Activated CD4-positive, alpha-beta memory T cell treated with anti-CD3 and anti-CD28 coated beads for 36 hours (primary cell): ENCODE measurements around the gene OLFML3. TPM values are rescaled to one million over a fixed set of nuclear protein-coding genes. Genes with fewer than 3 reads are reported as not detected.
"Not testable (repeated sequence)": the region's sequence is repeated elsewhere in the genome, so short reads cannot be mapped to it uniquely, and the experiment has no call there.

ENCODE experiments used
- CTCF ChIA-PET: fragments of 350-600 bp; sonication (Branson Sonifier 250); formaldehyde crosslinking; loops from one replicate; lab custom pipeline; 2021; ENCODE audit warnings: antibody characterized with exemption, inconsistent platforms; lab: Charles Lee
- POLR2A ChIA-PET: fragments of 350-600 bp; sonication (Branson Sonifier 250); formaldehyde crosslinking; loops from one replicate; lab custom pipeline; 2021; ENCODE audit warnings: antibody characterized with exemption; lab: Charles Lee
- DNase-seq: peaks from one replicate; pipeline ENCODE4 v3.0.0-alpha.2; 2020
- H3K27ac Mint-ChIP-seq: one replicate; pipeline ENCODE4 v1.8.0; 2021; ENCODE audit warnings: mixed read lengths
- H3K27me3 Mint-ChIP-seq: one replicate; pipeline ENCODE4 v1.8.0; 2021; ENCODE audit warnings: mixed read lengths
- H3K36me3 Mint-ChIP-seq: one replicate; pipeline ENCODE4 v1.8.0; 2021; ENCODE audit warnings: mixed read lengths
- H3K4me1 Mint-ChIP-seq: one replicate; pipeline ENCODE4 v1.8.0; 2021; ENCODE audit warnings: low read depth, mixed read lengths
- H3K4me3 Mint-ChIP-seq: one replicate; pipeline ENCODE4 v1.8.0; 2021; ENCODE audit warnings: mild to moderate bottlenecking, mixed read lengths
- H3K9me3 Mint-ChIP-seq: one replicate; pipeline ENCODE4 v1.8.0; 2021; ENCODE audit warnings: mixed read lengths
- intact Hi-C: fragments of 100-400 bp; cut with micrococcal nuclease; formaldehyde crosslinking; loops from one replicate; pipeline ENCODE4 v1.15.1; 2023
- total RNA-seq, 2 experiments: library from RNA; stranded (reverse); gene quantifications; one replicate each; pipeline ENCODE4 v1.2.3, GENCODE V29; 2021

Gene OLFML3
- total RNA-seq, 2 experiments from 2014 or later: 0.21 TPM; not detected in 1

- CTCF ChIA-PET: no interaction called here
- no peaks in the 10 kb centered on the region for H3K4me1 Mint-ChIP-seq
- H3K4me3 Mint-ChIP-seq: no peak overlapping the region
- H3K27me3 Mint-ChIP-seq: peaks cover 4% of the 10 kb centered on the region
- POLR2A ChIA-PET: no interaction called here
- peaks cover 8% of the 10 kb centered on the region for H3K36me3 Mint-ChIP-seq
- peaks cover 17% of the 10 kb centered on the region for H3K9me3 Mint-ChIP-seq
- intact Hi-C loops: no loop called here
- no peak overlapping the region for H3K27ac Mint-ChIP-seq
- DNase-seq: no peak
Observed at GRCh38 chr1:113990961-113991360, 11.7 kb downstream of the OLFML3 start.

- no peak overlapping the region for H3K4me3 Mint-ChIP-seq
- DNase-seq: no peak
- H3K4me1 Mint-ChIP-seq: no peaks in the 10 kb centered on the region
- intact Hi-C loops: no loop called here
- H3K9me3 Mint-ChIP-seq: peaks cover 19% of the 10 kb centered on the region
- H3K27me3 Mint-ChIP-seq: peaks cover 4% of the 10 kb centered on the region
- no peak overlapping the region for H3K27ac Mint-ChIP-seq
- ChIA-PET POLR2A (no interaction called here), CTCF (no interaction called here)
- H3K36me3 Mint-ChIP-seq: peaks cover 8% of the 10 kb centered on the region
Observed at GRCh38 chr1:113991467-113991997, 12.3 kb downstream of the OLFML3 start.

GRCh38 chr1:113993072-113993471, 13.8 kb downstream of the OLFML3 start:
- Mint-ChIP-seq H3K27ac (no peak overlapping the region), H3K4me1 (no peaks in the 10 kb centered on the region), H3K4me3 (no peak overlapping the region), H3K27me3 (peaks cover 4% of the 10 kb centered on the region), H3K36me3 (peaks cover 8% of the 10 kb centered on the region), H3K9me3 (peaks cover 19% of the 10 kb centered on the region)
- ChIA-PET CTCF (interaction anchor here (0.8 to 1.1 kb wide), 3 partner anchors 14 to 1480 kb away, joined by 3 to 5 read pairs (median 3); partner anchors contain the start of gene OLFML3), POLR2A (no interaction called here)
- intact Hi-C loops: no loop called here
- no peak for DNase-seq

- intact Hi-C loops: no loop called here
- H3K4me1 Mint-ChIP-seq: peaks cover 2% of the 10 kb centered on the region
- peaks cover 4% of the 10 kb centered on the region for H3K27me3 Mint-ChIP-seq
- H3K27ac Mint-ChIP-seq: no peak overlapping the region
- DNase-seq: no peak
- ChIA-PET CTCF (interaction anchor here (0.9 to 1.1 kb wide), 2 partner anchors 15 to 289 kb away, joined by 3 to 5 read pairs; partner anchors contain the start of gene OLFML3), POLR2A (no interaction called here)
- H3K9me3 Mint-ChIP-seq: peaks cover 19% of the 10 kb centered on the region
- peaks cover 8% of the 10 kb centered on the region for H3K36me3 Mint-ChIP-seq
- H3K4me3 Mint-ChIP-seq: no peak overlapping the region
Observed at GRCh38 chr1:113993766-113994165, 14.5 kb downstream of the OLFML3 start.

- Mint-ChIP-seq H3K36me3 (peaks cover 8% of the 10 kb centered on the region), H3K9me3 (peaks cover 19% of the 10 kb centered on the region), H3K4me3 (no peak overlapping the region), H3K4me1 (peaks cover 2% of the 10 kb centered on the region), H3K27me3 (peaks cover 4% of the 10 kb centered on the region), H3K27ac (no peak overlapping the region)
- DNase-seq: no peak
- POLR2A ChIA-PET: no interaction called here
- CTCF ChIA-PET: no interaction called here
- intact Hi-C loops: no loop called here
Observed at GRCh38 chr1:113995382-113995781, 16.1 kb downstream of the OLFML3 start.

GRCh38 chr1:113998361-113998760, 19.1 kb downstream of the OLFML3 start:
- DNase-seq: no peak
- Mint-ChIP-seq H3K27ac (no peak overlapping the region), H3K4me1 (peaks cover 2% of the 10 kb centered on the region), H3K4me3 (no peak overlapping the region), H3K27me3 (peaks cover 7% of the 10 kb centered on the region), H3K9me3 (peaks cover 19% of the 10 kb centered on the region), H3K36me3 (peaks cover 8% of the 10 kb centered on the region)
- CTCF ChIA-PET: no interaction called here
- intact Hi-C loops: no loop called here
- POLR2A ChIA-PET: no interaction called here

- intact Hi-C loops: no loop called here
- Mint-ChIP-seq H3K9me3 (peaks cover 14% of the 10 kb centered on the region), H3K36me3 (peaks cover 6% of the 10 kb centered on the region), H3K4me1 (peaks cover 2% of the 10 kb centered on the region), H3K27me3 (peaks cover 7% of the 10 kb centered on the region), H3K4me3 (no peak overlapping the region), H3K27ac (no peak overlapping the region)
- CTCF ChIA-PET: no interaction called here
- no peak for DNase-seq
- POLR2A ChIA-PET: no interaction called here
Observed at GRCh38 chr1:113999233-113999632, 20.0 kb downstream of the OLFML3 start.

- POLR2A ChIA-PET: no interaction called here
- H3K27me3 Mint-ChIP-seq: peaks cover 8% of the 10 kb centered on the region
- peaks cover 2% of the 10 kb centered on the region for H3K4me1 Mint-ChIP-seq
- intact Hi-C loops: no loop called here
- peaks cover 3% of the 10 kb centered on the region for H3K36me3 Mint-ChIP-seq
- no peak for DNase-seq
- peaks cover 9% of the 10 kb centered on the region for H3K9me3 Mint-ChIP-seq
- CTCF ChIA-PET: no interaction called here
- no peak overlapping the region for H3K27ac Mint-ChIP-seq
- H3K4me3 Mint-ChIP-seq: no peak overlapping the region
Observed at GRCh38 chr1:113999799-114000198, 20.5 kb downstream of the OLFML3 start.

- peaks cover 5% of the 10 kb centered on the region for H3K9me3 Mint-ChIP-seq
Observed at GRCh38 chr1:114000406-114000805, 21.1 kb downstream of the OLFML3 start.

GRCh38 chr1:114002492-114003239, 23.4 kb downstream of the OLFML3 start:
- no peak for DNase-seq
- no peak overlapping the region for H3K27ac Mint-ChIP-seq
- peaks cover 4% of the 10 kb centered on the region for H3K27me3 Mint-ChIP-seq
- intact Hi-C loops: no loop called here
- H3K4me1 Mint-ChIP-seq: peaks cover 2% of the 10 kb centered on the region
- no peaks in the 10 kb centered on the region for H3K36me3 Mint-ChIP-seq
- H3K9me3 Mint-ChIP-seq: no peaks in the 10 kb centered on the region
- CTCF ChIA-PET: no interaction called here
- H3K4me3 Mint-ChIP-seq: no peak overlapping the region
- POLR2A ChIA-PET: no interaction called here

More at GRCh38 chr1:114000406-114000805, 21.1 kb downstream of the OLFML3 start:
- Mint-ChIP-seq H3K4me3 (no peak overlapping the region), H3K27me3 (peaks cover 6% of the 10 kb centered on the region), H3K27ac (no peak overlapping the region), H3K36me3 (peaks cover 2% of the 10 kb centered on the region), H3K4me1 (peaks cover 2% of the 10 kb centered on the region)
- intact Hi-C loops: no loop called here
- ChIA-PET CTCF (interaction anchor here (1.0 to 1.3 kb wide), 2 partner anchors 14 to 282 kb away, joined by 3 to 4 read pairs; no protein-coding TSS in a partner anchor), POLR2A (no interaction called here)
- DNase-seq: no peak

GRCh38 chr1:114003431-114003830, 24.2 kb downstream of the OLFML3 start:
- no peaks in the 10 kb centered on the region for H3K9me3 Mint-ChIP-seq
- ChIA-PET POLR2A (no interaction called here), CTCF (no interaction called here)
- no peak overlapping the region for H3K27ac Mint-ChIP-seq
- H3K36me3 Mint-ChIP-seq: no peaks in the 10 kb centered on the region
- H3K4me1 Mint-ChIP-seq: no peaks in the 10 kb centered on the region
- no peak for DNase-seq
- intact Hi-C loops: no loop called here
- peaks cover 4% of the 10 kb centered on the region for H3K27me3 Mint-ChIP-seq
- H3K4me3 Mint-ChIP-seq: no peak overlapping the region

GRCh38 chr1:114006825-114007224, 27.6 kb downstream of the OLFML3 start:
- DNase-seq, H3K9me3 Mint-ChIP-seq, H3K4me1 Mint-ChIP-seq, H3K27ac Mint-ChIP-seq, H3K4me3 Mint-ChIP-seq, H3K36me3 Mint-ChIP-seq, intact Hi-C loops, POLR2A ChIA-PET, H3K27me3 Mint-ChIP-seq: not testable (repeated sequence)
- CTCF ChIA-PET: interaction anchor here (1.2 kb wide), 1 partner anchor 29 kb away, joined by 5 read pairs; no protein-coding TSS in a partner anchor
